ENCODE results near the gene JMJD4.
A peak's percentile ranks its signal among the peaks of the same experiment; 100 is the strongest.

Gene JMJD4

DNA sequence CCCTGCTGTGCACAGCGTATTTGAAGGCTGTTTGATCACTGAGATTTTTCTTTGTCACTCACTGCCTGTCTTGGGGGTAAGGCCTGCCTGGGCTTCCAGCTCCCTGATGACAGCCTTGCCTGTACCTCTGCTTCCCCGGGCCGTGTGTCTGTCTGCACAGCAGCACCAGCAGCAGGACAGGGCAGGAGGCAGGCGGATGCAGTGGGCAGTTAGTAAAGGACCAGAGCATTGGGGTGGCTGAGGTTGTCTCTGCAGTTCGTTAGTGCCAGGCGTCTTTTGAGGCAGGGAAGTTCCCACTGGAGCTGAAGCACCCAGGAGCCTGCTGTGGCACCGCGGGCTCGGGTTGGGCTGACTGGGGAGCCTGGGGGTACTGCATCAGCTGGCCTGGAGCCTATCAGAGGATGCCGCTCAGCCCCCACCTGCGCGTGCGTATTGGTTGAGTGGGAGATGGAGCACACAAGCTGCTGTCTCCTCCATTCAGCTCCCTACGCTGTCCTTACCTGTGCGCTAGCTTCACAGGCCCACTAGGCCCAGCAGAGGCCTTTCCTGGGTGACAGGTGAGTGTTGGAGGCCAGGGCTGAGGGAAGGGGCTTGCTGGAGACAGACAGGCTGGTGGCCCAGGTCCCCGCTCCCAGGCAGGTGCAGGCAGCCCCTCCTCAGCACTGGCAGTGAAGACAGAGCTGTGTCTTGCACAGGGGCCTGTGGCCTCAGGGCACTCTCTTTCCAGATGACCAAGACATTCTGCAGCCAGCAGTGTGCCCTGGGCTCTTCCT is 28.3 kb upstream of the JMJD4 start:
- Histone ChIP-seq H3K36me3 (no peaks in the 10 kb centered on the region; the same call in 1 of the 2 replicates), H3K9me3 (ENCODE audit: severe bottlenecking) (no peaks in the 10 kb centered on the region), H3K27ac (no peak overlapping the region), H3K27me3 (ENCODE audit: insufficient read depth, low read depth, severe bottlenecking) (no peaks in the 10 kb centered on the region), H3K4me3 (ENCODE audit: low read depth, low read length) (no peak overlapping the region)
- TF ChIP-seq, protein P1, sequence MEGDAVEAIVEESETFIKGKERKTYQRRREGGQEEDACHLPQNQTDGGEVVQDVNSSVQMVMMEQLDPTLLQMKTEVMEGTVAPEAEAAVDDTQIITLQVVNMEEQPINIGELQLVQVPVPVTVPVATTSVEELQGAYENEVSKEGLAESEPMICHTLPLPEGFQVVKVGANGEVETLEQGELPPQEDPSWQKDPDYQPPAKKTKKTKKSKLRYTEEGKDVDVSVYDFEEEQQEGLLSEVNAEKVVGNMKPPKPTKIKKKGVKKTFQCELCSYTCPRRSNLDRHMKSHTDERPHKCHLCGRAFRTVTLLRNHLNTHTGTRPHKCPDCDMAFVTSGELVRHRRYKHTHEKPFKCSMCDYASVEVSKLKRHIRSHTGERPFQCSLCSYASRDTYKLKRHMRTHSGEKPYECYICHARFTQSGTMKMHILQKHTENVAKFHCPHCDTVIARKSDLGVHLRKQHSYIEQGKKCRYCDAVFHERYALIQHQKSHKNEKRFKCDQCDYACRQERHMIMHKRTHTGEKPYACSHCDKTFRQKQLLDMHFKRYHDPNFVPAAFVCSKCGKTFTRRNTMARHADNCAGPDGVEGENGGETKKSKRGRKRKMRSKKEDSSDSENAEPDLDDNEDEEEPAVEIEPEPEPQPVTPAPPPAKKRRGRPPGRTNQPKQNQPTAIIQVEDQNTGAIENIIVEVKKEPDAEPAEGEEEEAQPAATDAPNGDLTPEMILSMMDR (IDR thresholded peaks at IDR 0.05; ENCODE audit: low read depth, low read length), result no peak
- DNase-seq, result no peak

GRCh38 chr1:227762231-227762911 is 27.3 kb upstream of the JMJD4 start:
- TF ChIP-seq, protein P1 (IDR thresholded peaks at IDR 0.05; ENCODE audit: low read depth, low read length), result peak; percentile 78
- H3K9me3 ChIP-seq (ENCODE audit: severe bottlenecking), result no peaks in the 10 kb centered on the region
- H3K27ac ChIP-seq, result no peak overlapping the region
- DNase-seq, result peak; percentile 72
- no peaks in the 10 kb centered on the region; the same call in 1 of the 2 replicates for H3K36me3 ChIP-seq
- no peaks in the 10 kb centered on the region for H3K27me3 ChIP-seq (ENCODE audit: insufficient read depth, low read depth, severe bottlenecking)
- no peak overlapping the region for H3K4me3 ChIP-seq (ENCODE audit: low read depth, low read length)

DNA sequence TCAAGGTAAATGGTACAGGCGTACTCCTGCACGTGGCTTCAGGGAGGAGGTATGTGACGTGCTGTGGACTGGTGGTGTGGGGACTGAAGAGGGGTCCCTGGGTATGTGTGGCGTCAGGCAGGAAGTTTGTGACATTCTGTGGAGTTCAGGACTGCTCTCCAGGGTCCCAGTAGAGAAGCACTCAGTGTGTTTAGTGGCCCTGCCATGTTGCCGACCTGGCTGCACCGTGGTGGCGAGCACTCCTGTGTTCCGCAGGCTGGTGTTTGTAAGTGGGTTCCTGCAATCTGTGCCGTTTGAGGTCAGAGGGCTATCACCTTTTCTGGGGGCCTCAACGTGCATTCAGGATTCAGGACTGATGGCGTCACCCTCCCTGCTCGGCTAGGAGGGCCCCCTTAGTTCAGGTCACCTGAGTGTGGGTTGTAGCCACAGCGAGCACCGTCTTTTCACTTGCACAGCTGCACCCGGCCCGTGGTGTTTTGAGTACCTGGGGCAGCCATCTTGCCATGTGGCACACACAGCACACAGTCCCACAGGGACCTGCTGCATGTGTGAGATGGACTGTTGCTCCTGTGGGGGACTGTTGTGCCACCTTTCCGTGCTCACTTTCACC is 26.6 kb upstream of the JMJD4 start:
- no peak for DNase-seq
- no peaks in the 10 kb centered on the region; the same call in 1 of the 2 replicates for H3K36me3 ChIP-seq
- no peaks in the 10 kb centered on the region for H3K27me3 ChIP-seq (ENCODE audit: insufficient read depth, low read depth, severe bottlenecking)
- no peak overlapping the region for H3K27ac ChIP-seq
- no peak overlapping the region for H3K4me3 ChIP-seq (ENCODE audit: low read depth, low read length)
- TF ChIP-seq, protein P1 (IDR thresholded peaks at IDR 0.05; ENCODE audit: low read depth, low read length), result no peak
- H3K9me3 ChIP-seq (ENCODE audit: severe bottlenecking), result no peaks in the 10 kb centered on the region

- TF ChIP-seq, protein P1 (IDR thresholded peaks at IDR 0.05; ENCODE audit: low read depth, low read length), result no peak
- no peak for DNase-seq
- Histone ChIP-seq H3K27ac (no peak overlapping the region), H3K36me3 (no peaks in the 10 kb centered on the region), H3K9me3 (ENCODE audit: severe bottlenecking) (no peaks in the 10 kb centered on the region), H3K27me3 (ENCODE audit: insufficient read depth, low read depth, severe bottlenecking) (no peaks in the 10 kb centered on the region), H3K4me3 (ENCODE audit: low read depth, low read length) (no peak overlapping the region)
Measured at GRCh38 chr1:227760377-227760776, 25.3 kb upstream of the JMJD4 start.

GRCh38 chr1:227759341-227760300 is 24.5 kb upstream of the JMJD4 start:
- Histone ChIP-seq H3K4me3 (ENCODE audit: low read depth, low read length) (no peak overlapping the region), H3K27me3 (ENCODE audit: insufficient read depth, low read depth, severe bottlenecking) (no peaks in the 10 kb centered on the region), H3K27ac (no peak overlapping the region), H3K9me3 (ENCODE audit: severe bottlenecking) (no peaks in the 10 kb centered on the region), H3K36me3 (no peaks in the 10 kb centered on the region)
- DNase-seq, result no peak
- TF ChIP-seq, protein P1 (IDR thresholded peaks at IDR 0.05; ENCODE audit: low read depth, low read length), result no peak

Measured in WERI-Rb-1 (cell line).